ENCODE data around the gene DGAT2.

DGAT2 gene

GRCh38 chr11:75800728-75801361 is 32.3 kb downstream of the DGAT2 start:
- DNase-seq (ENCODE audit: low read depth in 3 of 3) = no peak

GRCh38 chr11:75801362-75802020 is 32.9 kb downstream of the DGAT2 start:
- no peak for DNase-seq (ENCODE audit: low read depth in 3 of 3)

- no peak for DNase-seq (ENCODE audit: low read depth in 3 of 3)
Measured at GRCh38 chr11:75802021-75802912, 33.7 kb downstream of the DGAT2 start.

- DNase-seq (ENCODE audit: low read depth in 3 of 3) = peak; percentile 26 to 48 (median 44)
Measured at GRCh38 chr11:75802913-75803820, 34.6 kb downstream of the DGAT2 start.

GRCh38 chr11:75809111-75809510 is 40.5 kb downstream of the DGAT2 start:
- no peak for DNase-seq (ENCODE audit: low read depth in 3 of 3)

GRCh38 chr11:75809991-75810390 is 41.4 kb downstream of the DGAT2 start:
- no peak for DNase-seq (ENCODE audit: low read depth in 3 of 3)

- no peak for DNase-seq (ENCODE audit: low read depth in 3 of 3)
Measured at GRCh38 chr11:75810637-75811390, 42.2 kb downstream of the DGAT2 start.

GRCh38 chr11:75811485-75811884 is 42.9 kb downstream of the DGAT2 start:
- DNase-seq (ENCODE audit: low read depth in 3 of 3) = no peak

GRCh38 chr11:75812542-75813040 is 44.0 kb downstream of the DGAT2 start:
- DNase-seq (ENCODE audit: low read depth in 3 of 3) = no peak

- no peak for DNase-seq (ENCODE audit: low read depth in 3 of 3)
Measured at GRCh38 chr11:75813124-75813523, 44.5 kb downstream of the DGAT2 start.

- DNase-seq (ENCODE audit: low read depth in 3 of 3) = no peak
Measured at GRCh38 chr11:75813622-75814039, 45.1 kb downstream of the DGAT2 start.

GRCh38 chr11:75814363-75814676 is 45.7 kb downstream of the DGAT2 start:
- DNase-seq (ENCODE audit: low read depth in 3 of 3) = no peak

GRCh38 chr11:75814677-75815344 is 46.2 kb downstream of the DGAT2 start, which contains the start of gene UVRAG:
Gene UVRAG, plus strand, starts transcription at chr11:75815210. Its CDS starts 198 bp downstream, at chr11:75815408.
- peak; percentile 94 to 96 (median 94) for DNase-seq (ENCODE audit: low read depth in 3 of 3)

- peak in 2 of 3 experiments; percentile 17 for DNase-seq (ENCODE audit: low read depth in 3 of 3)
Measured at GRCh38 chr11:75815345-75816168, 47.0 kb downstream of the DGAT2 start.

- DNase-seq (ENCODE audit: low read depth in 3 of 3) = no peak
Measured at GRCh38 chr11:75816561-75817239, 48.1 kb downstream of the DGAT2 start.

GRCh38 chr11:75820645-75821044 is 52.1 kb downstream of the DGAT2 start:
- DNase-seq (ENCODE audit: low read depth in 3 of 3) = no peak

- no peak for DNase-seq (ENCODE audit: low read depth in 3 of 3)
Measured at GRCh38 chr11:75821202-75821601, 52.6 kb downstream of the DGAT2 start.

- no peak for DNase-seq (ENCODE audit: low read depth in 3 of 3)
Measured at GRCh38 chr11:75822541-75822940, 54.0 kb downstream of the DGAT2 start.

- DNase-seq (ENCODE audit: low read depth in 3 of 3) = no peak
Measured at GRCh38 chr11:75823415-75823814, 54.8 kb downstream of the DGAT2 start.

Measured in stimulated activated CD4-positive, alpha-beta T cell treated with anti-CD3 and anti-CD28 coated beads, TNF-alpha, amount 100 ng/mL, for 4 hours (primary cell).